GM18873 (cell line): Measurements from ENCODE around the gene RIC8A.
"Not testable (repeated sequence)": the region's sequence is repeated elsewhere in the genome, so short reads cannot be mapped to it uniquely, and the experiment has no call there.

Source experiments
- ATAC-seq: cut with Tn5 transposase; IDR thresholded peaks from one replicate; pipeline ENCODE4 v1.9.1; 2021; ENCODE audit warnings: mild to moderate bottlenecking, moderate library complexity, moderate number of reproducible peaks; ENCODE audit not compliant: unreplicated experiment, low FRiP score

RIC8A gene

DNA sequence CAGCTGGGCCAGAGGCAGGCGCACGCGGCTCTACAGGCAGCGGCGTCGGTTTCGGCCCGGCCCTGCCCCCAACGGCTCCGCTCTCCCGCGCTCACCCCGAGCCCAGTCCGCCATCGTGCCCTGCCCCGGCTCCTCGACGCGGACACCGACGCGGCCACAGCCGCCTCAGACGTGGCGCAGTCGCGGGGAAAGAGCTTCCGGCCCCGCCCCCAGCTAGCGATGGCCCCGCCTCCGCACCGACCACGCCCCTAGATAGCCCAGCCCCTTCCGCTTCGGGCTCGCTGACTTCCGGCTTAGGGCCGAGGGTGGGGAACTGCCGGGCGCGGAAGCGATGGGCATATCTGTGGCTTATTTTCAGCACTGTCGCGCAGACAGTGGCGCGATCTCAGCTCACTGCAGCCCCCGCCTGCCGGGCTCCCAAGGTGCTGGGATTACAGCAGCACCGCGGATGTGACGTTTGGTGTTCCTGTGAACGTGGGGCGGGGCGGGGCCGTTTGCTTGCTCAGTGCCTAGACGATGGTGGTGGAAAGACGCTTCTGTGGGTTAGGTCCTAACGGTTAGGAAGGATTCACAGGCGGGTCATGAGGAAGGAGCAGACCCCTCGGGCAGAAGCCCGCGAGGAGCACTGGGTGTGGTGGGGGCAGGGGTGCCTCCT is at the start of gene RIC8A, which contains the start of gene BET1L:
TSS of gene RIC8A (plus strand) at position 501 of the 655 bp plus-strand sequence. CDS start 1,147 bp downstream, outside the sequence.
TSS of gene BET1L (minus strand) at position 192 of the 655 bp plus-strand sequence. CDS start at position 114, 78 bp downstream.
- peak; percentile 81 for ATAC-seq

DNA sequence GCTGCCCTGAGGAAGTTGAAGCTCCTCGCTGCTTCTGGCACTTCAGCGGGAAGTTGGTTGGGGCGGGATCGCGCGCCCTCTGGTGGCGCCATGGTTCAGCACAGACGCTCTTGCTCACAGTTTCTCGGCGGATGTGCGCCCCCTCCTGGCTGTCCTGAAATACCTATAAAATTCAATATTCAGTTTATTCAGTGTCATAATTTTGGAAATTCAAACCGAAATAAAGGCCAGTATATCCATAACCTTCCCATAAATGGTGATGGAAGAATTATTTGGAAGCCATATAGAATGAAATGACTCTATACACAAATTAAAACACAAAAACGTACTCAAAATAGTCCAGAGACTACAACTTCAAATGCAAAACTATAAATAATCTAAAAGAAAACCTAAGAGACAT is 27.3 kb upstream of the RIC8A start:
- not testable (repeated sequence) for ATAC-seq

DNA sequence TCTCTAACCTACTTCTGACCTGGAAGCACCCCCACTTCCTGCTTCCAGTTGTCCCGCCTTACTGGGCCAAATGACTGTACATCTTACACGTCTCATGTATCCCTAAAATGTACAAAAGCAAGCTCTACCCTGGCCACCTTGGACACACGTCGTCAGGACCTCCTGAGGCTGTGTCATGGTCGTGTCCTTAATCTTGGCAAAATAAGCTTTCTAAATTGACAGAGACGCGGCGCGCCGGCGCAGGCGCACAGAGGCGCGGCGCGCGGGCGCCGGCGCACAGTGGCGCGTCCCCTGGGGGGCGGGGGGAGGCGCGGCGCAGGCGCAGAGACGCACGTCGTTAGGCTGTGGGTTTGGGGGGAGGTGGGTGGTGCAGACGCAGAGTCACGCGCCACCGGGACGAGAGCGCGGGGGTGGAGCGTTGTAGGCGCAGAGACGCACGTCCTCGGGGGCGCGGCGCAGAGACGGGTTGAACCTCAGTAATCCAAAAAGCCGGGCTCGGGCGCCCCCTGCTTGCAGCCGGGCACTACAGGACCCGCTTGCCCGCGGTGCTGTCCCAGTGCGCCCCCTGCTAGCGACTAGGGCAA is 18.2 kb upstream of the RIC8A start:
- not testable (repeated sequence) for ATAC-seq

DNA sequence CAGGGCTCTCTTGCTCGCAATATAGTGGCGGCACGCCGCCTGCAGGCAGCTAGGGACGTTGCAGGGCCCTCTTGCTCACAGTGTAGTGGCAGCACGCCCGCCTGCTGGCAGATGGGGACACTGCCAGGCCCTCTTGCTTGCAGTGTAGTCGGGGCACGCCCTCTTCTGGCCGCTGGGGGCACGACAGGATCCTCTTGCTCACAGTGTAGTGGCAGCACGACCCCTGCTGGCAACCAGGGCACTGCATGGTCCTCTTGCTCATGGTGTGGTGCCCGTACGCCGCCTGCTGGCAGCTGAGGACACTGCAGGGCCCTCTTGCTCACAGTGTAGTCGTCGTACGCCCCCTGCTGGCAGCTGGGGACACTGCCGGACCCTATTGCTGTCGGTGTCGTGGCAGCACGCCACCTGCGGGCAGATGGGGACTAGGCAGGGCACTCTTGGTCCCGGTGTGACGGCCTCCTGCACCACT is 17.6 kb upstream of the RIC8A start:
- ATAC-seq, result peak; percentile 76

DNA sequence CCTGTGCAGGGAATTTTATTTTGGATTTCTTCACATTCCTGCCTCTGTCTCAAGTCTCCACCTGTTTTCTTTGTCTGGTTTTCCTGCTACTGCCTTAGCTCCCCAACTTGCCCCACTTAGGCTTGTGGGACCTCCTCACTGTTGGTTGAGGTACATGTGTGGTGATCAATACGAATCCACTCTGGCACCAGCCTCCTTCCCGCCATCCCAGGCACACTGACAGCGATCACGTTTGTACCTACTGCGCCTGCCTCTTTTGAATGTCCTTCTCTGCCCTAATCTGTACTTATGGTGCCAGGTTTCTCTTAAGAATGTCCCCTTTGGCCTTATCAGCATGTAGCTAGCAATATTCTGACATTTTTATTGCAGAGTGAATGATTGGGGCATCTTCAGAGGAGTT is 17.0 kb upstream of the RIC8A start:
- ATAC-seq, result not testable (repeated sequence)

DNA sequence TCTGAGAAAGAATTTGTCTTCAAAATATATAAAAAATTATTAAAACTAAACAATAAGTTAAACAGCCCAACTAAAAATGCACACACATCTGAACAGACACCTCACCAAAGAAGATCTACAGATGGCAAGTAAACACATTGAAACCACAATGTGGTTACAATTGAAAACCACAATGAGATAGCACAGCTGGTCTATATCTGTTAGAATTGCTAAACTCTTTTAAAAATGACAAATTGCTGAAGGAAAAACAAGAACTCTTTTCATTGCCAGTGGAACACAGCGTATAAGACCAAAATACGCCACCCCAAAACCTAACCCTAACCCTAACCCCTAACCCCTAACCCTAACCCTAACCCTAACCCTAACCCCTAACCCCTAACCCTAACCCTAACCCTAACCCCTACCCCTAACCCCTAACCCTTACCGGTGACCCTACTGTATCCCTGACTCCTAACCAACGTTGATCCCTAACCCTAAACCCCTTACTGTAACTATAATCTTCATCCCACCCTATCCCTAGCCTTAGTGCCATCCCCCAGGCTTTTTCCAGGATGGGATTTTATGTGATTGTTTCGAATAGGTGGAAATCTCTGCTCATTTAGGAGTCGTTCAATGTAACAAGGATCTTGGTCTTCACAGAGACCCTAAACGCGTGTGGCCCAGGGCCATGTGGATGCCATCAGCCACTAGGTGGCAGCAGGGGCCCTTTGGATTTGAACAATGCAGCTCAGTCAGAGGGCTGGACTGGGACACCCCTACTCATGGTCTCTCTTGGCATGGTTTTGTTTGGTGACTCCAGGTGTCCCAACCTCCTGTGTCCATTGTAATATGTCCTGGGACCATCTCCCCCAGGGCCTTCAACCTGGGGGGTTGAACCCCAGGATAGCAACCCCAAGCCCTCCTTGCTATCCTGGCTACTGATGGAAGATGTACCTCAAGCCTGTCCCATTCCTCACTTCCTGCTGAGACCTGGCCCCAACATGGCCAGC is 15.7 kb upstream of the RIC8A start:
- ATAC-seq, result not testable (repeated sequence)

DNA sequence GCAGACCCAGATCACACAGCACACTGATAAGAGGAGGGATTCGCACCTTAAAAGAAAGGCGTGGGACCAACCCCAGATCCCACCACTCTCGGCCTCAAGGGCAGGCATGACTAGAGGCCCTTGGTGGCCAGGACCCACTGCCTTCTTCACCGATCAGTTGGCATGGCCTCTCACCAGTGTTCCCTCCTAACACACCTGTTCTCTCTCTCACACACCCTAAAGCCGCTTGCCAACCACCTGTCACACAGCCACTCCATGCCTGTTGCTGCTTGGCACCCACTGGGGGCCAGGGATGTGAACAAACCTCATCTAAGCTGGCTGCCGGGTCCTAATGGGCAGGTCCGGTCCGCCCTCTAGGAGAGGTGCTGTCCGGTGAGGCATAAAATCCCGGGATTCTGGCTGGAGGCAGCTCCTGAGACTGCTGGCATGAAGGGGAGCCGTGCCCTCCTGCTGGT is 14.8 kb upstream of the RIC8A start, which contains the start of gene SCGB1C1:
TSS of gene SCGB1C1 (plus strand) at position 405 of the 455 bp plus-strand sequence. CDS start at position 427, 22 bp downstream.
- ATAC-seq, result not testable (repeated sequence)

DNA sequence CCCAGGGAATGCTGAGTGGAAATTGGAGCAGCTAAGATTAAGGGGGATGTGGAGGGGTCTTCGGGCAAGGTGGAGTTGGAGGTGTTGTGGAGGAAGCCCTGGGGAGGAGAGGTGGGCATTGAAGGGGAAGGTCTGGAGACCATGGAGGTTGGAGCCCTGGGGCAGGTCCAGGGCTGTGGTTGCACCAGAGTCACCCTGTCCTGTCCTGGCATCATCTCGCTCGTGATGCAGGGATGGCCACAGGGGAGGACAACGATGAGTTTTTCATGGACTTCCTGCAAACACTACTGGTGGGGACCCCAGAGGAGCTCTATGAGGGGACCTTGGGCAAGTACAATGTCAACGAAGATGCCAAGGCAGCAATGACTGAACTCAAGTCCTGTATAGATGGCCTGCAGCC is 14.0 kb upstream of the RIC8A start:
- not testable (repeated sequence) for ATAC-seq

DNA sequence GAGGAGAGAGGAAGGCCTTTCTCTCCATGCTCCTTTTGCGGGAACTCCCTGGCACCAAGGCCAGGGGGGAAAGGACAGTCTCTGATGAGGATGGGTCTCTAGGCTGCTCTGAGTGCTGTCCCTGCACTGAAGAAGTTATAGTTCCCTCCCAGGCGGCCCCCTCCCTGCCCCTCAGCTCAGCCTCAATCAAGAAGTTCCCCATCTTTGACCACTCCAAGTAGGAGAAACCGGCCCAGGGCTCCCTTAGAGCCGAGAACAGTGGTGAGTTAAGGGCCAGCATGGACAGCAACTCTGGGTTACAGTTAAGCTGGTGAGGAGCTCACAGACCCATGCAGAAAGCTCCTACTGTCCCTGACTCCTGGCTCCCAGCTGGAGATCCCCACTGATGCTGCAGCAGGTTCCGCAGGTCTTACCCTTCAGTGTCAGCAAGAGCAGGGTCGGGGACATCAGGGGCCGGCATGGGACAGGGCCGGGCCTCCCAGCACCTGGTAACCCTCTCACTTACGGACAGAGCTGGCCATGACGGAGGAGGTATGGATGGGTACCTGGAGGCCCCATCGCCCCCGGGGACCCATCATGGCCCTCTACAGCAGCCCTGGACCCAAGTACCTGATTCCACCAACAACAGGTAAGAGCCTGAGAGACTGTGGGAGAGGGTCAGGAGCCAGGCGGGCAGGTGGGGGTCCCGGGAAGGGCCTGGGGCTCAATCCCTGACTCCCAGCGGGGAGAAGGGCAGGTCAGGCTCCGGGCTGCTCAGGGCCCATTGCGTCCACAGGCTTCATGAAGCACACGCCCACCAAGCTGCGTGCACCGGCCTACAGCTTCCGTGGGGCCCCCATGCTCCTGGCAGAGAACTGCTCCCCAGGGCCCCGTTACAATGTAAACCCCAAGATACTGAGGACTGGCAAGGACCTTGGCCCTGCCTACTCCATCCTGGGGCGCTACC is 10.4 kb upstream of the RIC8A start:
- no peak for ATAC-seq

DNA sequence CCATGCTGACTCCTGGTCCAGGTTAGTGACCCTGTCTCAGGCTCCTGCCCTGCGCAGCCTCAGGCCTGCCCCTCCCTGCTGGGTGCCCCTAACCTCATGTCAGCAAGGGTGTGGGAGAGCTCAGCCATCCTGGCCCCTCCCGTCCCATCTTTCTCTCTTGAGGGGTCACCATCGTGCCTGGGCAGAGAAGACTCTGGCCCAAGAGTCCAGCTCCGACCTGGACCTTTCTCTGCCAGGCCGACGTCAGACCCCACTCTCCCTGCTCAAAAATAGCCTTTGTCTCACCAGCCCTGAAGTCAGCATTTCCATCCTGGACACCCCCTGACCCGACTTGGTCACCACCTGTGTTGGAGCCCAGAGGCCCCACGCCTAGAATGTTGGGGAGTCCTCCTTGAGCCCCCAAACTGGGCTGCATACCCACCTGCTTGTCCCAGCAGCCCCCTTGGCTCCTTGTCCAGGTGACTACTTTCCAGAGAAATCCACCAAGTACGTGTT is 9.7 kb upstream of the RIC8A start:
- no peak for ATAC-seq

DNA sequence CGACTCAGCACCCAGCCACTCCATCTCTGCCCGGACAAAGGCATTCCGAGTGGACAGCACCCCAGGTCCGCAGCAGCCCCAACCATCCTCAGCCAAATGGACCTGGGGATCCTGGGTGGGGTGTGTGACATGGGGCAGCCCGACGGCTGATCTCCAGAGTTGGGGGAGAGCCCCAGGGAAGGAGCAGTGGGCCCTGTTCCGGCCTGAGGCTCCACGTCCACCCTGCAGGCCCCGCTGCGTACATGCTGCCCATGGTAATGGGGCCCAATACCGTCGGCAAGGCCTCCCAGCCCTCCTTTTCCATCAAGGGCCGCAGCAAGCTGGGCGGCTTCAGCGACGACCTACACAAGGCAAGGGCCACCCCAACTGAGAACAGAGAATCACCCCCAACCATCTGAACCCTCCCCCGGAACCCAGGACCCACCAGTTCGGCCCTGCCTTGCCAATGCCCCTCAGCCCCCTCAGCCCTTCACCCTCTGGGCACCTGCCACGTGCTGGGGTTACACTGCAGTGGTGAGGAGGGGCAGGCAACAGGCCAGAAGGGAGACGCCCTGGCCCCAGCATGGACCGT is 9.2 kb upstream of the RIC8A start:
- no peak for ATAC-seq

DNA sequence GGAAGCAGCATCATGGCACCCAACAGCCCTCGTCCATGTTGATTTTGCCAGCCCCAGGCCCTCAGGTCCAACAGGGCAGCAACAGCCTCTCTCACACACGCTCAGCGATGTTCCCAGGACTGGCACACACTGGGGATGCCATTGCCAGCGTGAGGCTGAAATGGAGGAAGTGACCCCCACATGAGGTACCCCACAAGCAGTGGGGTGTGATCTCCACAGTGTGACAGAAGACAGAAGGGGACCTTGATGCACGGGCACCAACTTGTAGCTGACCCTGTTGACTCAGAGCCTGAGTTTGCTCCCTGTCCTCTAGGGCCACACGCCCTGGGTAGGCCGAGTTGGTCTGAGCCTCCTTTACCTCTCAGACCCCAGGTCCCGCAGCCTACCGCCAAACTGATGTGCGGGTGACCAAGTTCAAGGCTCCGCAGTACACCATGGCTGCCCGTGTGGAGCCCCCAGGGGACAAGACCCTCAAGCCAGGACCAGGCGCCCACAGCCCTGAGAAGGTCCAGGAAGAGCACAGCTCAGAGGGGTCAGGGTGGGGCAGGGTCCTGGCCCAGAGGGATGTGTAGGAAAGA is 8.4 kb upstream of the RIC8A start:
- no peak for ATAC-seq

DNA sequence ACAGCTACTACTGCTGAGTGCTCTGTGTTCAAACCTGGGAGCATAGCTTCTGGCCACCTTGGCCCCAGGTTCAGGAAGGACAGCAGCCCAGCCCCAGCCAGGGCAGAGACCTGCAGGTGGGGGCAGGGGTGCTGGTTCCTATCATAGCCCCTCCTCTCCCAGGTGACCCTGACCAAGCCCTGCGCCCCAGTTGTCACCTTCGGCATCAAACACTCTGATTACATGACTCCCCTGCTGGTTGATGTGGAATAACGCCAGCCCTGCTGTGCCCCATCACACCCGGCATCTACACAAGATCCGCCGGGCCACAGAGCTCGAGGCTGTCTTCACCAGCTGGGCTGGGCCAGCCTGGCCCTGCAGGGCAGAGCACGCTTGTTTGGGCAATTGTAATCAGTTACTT is 7.7 kb upstream of the RIC8A start:
- ATAC-seq, result no peak

DNA sequence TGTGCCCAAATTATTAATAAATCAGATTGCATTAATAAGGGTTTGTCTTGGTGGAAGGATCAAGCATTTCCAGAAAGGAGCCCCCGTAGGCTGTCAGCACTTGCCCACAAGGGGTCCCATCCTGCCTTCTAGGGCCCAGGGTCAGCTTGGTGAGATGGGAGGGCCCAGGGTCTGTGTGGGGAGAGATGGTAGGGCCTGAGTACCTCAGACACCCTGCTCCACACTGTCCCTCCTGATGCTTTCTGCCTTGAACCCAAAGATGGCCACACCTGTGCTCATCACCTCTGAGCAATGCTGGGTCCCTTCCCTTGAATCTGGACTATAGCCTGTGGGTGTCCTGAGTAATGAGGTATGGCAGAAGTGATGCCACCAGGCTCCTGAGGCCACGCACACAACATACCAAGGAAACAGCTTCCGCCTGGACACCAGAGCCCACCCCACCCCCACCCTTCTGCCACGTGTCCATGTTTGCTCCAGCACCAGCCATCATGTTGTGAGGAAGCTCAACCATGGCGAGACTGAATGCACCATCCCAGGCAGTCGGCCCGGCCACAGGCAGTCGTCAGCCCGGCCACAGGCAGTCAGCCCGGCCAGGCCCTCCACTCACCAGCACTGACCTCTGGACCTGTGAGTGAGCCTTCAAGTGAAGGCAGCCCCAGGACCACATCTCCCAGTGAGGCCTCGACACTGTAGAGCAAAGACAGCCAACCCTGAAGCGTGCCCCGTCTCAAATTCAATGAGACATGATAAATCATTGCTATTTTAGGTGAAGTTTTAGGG is 7.1 kb upstream of the RIC8A start:
- ATAC-seq, result no peak

DNA sequence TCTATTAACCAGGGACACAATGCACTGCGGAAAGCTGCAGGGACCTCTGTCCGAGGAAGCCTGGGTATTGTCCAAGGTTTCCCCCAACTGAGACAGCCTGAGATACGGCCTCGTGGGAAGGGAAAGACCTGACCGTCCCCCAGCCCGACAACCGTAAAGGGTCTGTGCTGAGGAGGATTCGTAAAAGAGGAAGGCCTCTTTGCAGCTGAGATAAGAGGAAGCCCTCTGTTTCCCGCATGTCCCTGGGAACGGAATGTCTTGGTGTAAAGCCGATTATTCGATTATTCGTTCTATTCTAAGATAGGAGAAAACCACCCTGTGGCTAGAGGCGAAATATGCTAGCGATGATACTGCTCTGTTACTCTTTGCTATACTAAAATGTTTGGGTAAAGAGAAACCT is 5.5 kb upstream of the RIC8A start:
- ATAC-seq, result no peak

DNA sequence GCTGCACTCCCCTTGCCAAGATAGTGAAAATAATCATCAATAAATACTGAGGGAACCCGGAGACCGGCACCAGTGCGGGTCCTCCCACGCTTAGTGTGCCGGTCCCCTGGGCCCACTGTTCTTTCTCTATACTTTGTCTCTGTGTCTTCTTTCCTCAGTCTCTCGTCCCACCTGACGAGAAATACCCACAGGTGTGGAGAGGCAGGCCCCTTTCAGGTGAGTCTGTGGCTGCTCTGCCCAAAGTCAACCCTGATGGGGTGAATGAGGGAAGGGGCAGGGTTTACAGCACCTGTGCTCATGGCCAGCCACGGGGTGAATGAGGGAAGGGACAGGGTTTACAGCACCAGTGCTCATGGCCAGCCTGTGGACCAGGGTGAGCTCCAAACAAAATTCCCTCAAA is 5.0 kb upstream of the RIC8A start:
- ATAC-seq, result no peak

DNA sequence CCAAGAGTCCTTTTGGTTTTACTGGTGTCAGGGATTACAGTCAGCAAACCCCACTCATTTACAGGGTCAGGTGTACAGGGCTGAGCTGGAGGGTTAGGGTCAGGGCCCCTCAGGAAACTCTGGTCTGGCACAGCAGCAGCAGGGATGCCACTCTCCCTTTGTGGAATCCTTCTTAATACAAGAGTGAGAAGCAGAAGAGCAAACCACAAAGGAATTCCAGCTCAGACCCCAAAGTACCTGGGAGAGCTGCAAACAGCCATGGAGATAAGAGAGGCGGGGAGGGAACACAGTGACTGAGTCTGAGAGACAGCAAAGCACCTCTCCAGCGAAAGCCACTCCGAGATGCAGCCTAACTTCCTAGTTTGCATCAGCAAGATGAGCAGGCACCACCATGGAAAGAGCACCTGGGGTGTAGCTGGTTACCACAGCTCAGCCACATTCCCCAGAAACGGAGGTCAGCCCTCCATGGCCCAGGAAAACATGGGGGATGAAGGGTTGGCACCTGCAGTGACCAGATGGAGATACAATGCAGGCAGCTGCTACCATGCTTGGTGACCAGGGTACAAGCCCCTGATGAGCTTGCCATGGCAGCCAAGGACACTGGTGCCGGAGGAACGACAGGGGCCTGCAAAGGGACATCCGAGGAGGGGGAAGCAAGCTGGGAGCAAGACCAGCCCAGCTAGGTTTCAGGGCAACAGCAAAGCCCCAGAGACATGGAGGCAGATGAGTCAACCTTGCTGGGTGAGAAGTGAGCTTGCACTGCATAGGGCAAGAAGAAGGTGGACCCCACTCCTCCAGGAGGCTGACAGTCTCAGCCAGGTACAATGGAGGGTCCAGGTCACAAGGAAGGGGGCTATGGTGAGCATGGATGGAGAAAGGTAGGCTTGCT is 4.2 kb upstream of the RIC8A start:
- ATAC-seq, result no peak
